SW 1271 (cell line): ENCODE results near the gene S100A5.
A peak's percentile ranks its signal among the peaks of the same experiment; 100 is the strongest.
"Not testable (repeated sequence)": the region's sequence is repeated elsewhere in the genome, so short reads cannot be mapped to it uniquely, and the experiment has no call there.

Experiments
- DNase-seq, 2 experiments: peaks; one replicate each; lab custom pipeline; 2025; lab: John Stamatoyannopoulos, UW

The S100A5 gene

DNA sequence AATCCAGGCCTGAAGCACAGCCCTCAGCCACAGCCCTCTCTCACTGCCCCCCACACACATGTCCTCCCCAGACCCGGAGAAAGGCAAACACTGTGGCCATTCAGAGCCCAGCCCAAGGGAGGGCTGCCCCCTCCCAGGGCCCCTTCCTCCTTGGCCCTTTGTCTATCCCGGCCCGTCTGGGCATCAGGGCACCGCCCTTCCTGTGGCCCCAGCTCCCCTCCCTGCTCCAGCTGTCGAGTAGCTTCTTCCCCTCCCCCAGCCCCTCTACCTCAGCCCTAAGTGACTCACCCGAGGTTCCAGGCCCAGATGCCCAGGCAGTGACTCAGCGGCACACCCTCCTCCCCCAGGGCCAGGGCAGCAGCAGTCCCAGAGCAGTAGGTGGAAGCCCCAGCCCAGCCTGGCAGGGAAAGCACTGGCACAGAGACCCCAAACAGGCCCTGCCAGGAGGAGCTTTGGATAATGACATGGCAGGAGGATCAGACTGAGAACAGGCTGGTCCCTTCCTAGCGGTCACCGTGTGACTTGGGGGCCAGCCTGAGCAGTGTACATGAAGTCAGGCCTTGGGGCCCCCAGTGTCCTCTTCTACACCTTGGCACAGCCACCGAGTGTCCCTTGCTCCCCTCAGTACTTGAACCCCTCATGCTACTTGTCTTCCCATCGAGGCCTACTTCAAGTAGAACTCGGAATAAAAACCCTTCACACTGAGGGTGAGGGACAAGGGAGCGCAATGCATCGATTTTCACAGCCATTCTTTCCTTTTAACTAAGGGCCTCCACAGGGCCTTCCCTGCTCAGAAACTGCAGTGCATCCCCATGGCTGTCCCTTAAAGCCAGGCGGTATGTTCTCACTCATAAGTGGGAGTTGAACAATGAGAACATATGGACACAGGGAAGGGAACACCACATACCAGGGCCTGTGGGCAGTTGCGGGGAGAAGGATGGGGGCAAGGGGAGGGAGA lies 26.0 kb upstream of the S100A5 start:
- DNase-seq, result peak; percentile 84 to 92

DNA sequence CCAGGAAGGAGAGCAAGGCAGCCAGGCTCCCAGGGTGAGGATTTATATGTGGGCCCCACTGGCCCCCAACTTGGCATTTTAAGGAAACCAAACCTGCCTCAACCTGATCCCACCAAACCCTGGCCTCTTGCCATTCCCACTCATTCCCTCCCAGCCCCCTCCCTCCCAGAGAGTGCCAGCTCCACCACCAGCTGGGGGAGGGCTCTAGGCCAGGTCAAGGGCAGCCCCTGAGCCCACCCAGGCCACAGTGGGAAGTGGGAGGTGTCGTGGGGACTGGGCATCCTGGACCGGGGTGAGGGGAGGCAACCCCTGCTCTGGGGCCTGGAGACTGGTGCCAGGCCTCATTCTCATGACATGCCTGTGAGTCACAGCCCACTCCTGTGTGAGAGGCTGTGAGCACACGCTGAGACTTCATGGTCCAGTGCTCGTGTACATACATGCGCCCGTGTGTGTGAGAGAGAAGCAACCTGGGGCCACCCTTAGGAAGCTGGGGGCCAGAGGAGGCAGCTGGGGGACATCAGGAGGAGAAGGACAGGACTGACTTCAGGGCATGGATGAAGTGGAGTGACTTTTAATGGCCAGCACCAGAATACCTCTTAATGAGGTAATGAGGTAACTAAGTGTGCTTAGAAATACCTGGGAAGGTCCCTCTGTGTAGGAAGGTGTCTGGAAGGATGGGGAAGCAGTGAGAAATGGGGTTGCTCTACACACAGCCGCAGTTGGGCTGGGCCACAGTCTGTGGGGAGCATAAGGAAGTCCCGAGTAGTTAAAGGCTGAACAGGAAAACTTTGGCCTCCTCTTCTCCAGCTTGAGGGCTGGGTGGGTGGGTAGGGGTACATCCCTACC lies 25.0 kb upstream of the S100A5 start, which contains the start of gene S100A2:
S100A2 (minus strand) TSS at position 316 of the 846 bp plus-strand sequence. CDS start 1,967 bp downstream, outside the sequence.
- peak; percentile 17 to 43 for DNase-seq

DNA sequence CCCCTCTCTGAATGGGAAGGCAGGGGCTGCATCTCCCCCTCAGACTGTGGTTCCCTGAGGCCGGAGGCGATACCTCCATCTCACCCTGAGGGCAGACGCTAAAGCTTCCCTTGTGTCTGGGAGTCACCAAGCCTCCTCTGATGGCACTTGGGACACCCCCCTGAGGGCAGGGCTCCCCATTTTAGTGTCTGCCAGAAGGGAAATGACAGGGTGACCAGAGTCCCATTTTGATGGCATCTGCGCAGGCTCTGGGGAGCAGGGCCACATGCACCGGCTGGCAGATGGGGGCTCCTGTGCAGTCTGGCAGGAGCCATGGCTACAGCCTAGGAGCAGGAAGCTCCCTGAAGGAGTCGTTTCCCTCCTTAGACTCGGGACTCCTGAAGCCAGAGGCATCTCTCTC lies 23.3 kb upstream of the S100A5 start:
- no peak for DNase-seq

DNA sequence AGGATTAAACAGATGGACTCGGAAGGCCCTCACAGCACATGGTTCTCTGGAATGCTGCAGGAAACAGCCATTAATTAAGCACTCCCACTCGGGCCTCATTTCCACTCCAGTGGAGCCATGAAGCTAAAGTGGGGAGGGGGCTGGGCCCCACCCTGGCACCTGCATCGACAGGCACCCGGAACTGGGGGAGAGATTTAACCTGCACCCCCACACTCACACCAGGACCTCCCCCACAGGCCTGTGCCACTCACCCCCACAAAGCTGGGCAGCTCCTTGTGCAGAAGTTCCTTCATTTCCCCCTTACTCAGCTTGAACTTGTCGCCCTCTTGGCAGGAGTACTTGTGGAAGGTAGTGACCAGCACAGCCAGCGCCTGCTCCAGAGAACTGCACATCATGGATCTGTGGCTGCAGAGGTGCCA lies 22.8 kb upstream of the S100A5 start:
- DNase-seq, result no peak

DNA sequence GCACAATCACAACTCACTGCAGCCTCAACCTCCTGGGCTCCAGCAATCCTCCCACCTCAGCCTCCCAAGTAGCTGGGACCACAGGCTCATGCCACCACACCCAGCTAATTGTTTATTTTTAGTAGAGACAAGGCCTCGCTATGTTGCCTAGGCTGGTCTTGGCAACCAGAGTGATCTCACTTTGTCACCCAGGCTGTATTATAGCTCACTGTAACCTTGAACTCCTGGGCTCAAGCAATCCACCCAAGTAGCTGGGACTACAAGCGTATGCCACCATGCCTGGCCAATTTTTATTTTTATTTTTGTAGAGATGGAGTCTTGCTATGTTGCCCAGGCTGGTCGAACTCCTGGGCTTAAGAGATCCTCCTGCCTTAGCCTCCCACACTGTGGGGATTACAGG lies 21.3 kb upstream of the S100A5 start:
- DNase-seq, result not testable (repeated sequence)

DNA sequence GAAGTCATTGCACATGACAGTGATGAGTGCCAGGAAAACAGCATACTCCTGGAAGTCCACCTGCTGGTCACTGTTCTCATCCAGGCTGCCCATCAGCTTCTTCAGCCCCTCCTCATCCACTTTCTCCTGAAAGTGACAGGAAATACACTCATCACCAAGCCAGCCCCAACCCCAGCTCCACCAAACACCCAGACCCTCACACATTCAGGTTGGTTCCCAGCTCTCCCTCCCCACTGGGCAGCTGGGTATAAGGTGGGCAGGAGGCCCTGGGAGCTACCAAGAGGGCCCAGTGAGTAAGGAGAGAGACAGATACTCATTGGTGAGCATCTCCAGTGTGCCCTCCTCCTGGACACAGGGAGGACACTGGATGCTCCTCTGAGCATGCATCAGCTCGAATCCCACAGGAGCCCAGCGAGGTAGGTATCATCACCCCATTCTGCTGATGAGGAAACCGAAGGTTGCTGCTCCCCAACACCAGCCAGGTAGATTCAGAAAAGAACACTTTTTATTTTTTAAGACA lies 20.8 kb upstream of the S100A5 start:
- DNase-seq, result no peak

DNA sequence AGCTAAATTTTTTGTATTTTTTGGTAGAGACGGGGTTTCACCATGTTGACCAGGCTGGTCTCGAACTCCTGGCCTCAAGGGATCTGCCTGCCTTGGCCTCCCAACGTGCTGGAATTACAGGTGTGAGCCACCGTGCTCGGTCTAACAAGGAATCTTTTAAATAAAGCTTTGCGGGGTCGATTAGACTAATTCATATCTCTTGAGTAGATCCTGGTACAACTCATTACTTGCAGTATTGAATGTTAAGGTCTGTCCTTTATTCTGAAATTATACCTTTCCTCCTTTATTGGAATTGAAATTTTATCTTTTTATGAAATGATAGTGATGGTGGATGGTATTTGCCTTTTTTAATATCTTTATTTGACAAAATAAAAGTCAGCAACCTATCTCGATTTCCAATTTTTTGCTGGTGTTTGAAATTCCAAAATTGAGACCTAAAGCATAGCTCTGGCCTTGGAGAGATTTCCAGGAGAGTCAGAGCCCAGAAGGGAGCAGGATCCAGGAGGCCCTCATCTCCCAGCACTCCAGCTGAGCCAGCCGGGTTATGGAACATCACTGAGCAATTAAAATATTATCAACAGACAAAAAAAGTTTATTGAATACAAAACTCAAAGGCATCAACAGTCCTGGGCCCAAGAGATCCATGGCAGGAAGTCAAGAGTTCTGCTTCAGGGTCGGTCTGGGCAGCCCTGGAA lies 20.2 kb upstream of the S100A5 start:
- DNase-seq, result no peak

DNA sequence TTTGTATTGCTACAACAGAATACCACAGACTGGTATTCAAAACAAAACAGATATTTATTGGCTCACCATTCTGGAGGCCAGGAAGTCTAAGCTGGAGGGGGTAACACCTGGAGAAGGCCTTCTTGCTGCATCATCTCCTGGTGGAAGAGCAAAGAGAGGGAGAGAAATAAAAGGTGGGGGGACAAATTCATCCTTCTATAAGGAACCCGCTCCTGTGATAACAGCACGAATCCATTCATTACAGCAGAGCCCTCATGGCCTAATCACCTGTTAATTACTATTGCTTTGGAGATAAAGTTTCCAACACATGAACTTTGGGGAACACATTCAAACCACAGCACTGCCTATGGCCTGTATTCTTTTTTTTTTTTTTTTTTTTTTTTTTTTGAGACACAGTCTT lies 19.5 kb upstream of the S100A5 start:
- DNase-seq, result no peak

DNA sequence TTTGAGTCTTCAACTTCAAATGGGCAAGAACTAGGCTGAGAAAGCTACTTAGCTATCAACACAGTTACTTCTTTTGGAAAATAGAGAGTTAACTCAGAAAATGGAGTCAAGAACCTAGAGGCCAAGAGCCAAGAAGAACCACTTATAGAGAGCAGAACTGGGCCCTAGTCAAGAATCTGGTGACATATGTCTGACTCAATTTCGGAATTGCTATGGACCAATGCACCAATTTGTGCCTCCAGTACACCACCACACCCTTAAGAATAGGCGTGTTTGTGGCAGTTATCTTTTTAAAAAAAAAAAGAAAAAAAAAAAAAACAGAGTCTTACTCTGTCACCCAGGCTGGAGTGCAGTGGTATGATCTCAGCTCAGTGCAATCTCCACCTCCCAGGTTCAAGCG lies 17.1 kb upstream of the S100A5 start:
- no peak for DNase-seq

DNA sequence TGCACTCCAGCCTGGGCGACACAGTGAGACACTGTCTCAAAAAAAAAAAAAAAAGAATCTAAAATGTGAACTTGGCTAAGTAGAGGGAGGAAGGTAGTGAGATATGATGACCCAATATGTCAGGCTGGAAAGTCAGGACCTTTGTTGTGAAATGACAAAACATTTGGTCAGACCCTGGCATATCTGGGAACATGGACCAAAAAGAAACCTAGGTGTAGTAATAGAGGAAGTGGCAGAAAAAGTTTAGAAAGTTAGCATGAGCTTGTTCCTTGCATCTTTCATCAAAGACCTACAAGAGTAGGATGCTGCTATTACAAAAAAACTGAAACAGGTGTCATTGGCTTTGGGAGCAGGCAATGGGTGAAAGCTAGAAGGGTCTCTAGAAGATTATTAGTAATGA lies 15.6 kb upstream of the S100A5 start:
- no peak for DNase-seq

DNA sequence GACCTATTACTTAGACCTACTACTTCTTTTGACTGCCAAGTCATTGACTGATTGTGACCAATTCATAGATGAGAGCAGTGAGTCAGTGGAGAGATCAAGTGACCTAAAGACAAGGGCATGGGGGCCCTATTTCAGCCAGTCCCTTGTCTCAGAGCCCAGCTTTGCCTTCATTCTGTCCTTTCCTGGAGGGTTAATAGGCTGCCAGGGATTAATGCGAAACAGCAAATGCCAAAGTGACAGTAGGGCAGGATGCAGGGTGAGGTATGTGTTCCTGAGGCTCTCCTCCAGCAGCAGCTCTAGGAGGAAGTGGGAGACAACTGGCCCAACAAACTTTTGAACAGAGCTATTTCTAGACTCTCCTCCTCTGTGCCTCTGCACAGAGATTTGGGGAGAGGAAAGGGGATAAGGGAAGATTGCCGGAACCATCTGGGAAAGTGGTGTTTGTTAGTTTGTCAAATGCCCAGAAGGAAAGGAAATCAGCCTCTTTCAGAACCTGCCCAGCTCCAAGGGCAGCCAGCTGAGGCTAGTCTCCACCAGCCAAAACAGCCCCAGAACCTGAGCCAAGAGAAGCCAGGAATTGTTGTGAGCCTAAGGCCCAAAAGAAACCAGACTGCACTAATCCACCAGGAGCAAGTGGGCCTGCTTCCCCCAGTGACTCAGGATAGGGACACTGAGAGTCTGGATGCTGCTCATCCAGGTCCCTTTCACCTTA lies 13.3 kb upstream of the S100A5 start:
- DNase-seq, result no peak

DNA sequence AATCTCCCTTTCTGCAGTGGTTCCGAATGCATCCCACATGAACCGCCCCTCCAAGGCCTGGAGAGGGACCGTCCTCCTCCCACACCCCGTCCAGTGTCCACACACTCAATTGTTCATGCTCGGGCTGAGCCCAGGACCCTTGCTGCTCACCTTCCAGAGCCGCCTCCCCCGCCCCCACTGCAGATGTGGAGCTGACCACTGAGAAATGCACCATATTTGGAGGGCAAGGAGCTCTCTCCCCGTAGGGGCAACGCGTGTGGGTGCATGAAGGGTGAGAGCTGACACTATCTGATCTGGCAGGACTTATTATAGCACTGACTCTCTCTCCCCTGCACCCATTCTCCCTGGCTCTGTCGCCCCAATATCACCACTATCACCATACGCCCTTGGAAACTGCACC lies 12.4 kb upstream of the S100A5 start:
- DNase-seq, result no peak

DNA sequence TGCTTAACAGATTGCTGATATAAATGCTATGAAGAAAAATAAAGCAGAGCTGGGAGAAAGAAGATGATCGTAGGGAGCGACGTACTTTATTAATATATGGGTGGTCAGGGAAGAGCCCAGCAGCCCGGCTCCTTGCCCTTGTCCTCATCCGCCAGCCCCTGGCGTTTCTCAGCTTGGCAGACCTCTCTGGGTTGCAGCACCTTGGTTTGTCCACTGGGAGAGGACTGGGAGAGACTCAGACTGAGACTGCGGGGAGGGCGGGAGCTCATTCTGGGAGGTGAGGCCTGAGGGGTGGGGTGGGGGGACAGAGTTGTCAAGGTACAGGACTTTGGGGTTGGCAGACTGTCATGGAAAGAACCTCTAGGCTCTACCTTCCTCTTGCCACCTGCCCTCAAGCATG lies 11.6 kb upstream of the S100A5 start:
- no peak for DNase-seq

DNA sequence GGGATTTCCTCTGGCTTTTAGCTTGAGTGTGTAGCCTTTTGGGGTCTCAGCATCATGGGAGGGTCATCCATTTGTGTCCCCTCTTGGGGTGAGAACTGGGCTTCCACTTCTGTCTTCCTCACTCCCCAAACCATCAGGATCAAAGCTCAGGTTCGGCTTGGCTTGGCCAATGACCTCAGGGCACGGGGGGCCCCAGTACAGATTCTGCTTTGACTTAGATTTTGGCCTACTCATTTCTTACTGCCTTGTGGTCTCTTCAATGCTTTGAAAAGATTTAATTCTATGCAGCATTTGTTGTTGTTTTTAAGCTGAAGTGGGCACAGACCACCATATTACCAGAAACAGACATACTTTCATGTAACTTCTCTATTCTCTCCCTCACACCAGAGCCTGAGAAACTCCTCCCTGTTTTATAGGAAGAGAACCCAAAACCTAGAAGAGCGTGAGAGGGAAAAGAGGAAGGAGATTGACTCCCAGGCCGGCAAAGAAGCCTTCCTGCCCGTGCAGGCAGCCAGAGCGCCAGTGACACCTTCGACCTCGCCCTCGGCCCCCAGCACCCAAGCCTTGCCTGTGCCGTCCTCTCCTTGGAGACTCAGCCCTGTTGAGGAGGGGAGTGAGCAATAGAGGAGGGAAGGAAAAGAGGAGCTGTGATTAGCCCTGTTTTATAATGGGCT lies 10.2 kb upstream of the S100A5 start:
- DNase-seq, result no peak

DNA sequence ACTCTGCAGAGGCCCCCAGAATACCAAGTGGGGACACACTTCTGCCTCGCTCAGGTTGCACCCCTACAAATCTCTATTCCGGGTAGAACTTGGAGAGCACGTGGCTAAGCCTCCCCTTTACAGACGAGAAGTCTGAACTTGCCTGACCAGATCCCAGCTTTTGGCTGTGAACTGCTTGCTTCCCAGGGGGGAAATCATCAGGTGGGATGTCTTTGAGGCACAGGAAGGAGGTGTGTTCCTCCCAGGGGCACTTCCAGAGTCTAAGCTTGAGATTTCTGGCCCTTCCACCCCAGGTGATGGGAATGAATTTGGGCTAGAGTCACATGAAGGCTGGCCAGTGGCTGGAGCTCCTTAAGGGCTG lies 9.6 kb upstream of the S100A5 start:
- no peak for DNase-seq

DNA sequence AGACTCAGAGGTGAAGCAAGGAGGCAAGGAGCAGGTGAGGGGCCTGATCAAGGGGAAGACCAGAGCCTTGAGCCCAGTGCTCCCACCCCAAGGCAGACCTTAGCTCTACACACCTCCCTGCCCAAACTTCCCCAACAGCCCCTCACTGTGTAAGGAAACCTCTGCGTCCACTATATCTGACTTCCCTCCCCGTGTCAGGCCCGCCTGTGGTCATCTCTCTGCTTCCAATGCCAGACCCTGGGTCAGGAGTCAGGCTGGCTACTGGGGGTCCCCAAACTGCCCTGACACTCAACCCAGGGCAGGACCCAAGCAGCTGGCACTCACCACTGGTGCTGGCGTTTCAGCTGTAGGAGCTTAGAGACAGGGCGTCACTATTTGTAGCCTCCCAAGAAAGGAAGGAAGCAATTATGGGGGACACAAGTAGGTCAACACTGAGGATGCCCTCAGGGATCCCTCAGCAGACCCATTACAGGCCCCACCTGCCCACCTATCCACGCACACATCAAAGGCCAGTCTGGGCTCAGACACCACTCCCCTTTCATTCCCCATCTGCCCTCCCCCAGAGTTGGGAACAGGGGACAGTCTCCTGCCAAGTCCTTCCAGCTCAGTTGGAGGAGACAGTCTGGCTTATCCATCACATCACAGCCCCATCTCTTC lies 9.1 kb upstream of the S100A5 start:
- no peak for DNase-seq

DNA sequence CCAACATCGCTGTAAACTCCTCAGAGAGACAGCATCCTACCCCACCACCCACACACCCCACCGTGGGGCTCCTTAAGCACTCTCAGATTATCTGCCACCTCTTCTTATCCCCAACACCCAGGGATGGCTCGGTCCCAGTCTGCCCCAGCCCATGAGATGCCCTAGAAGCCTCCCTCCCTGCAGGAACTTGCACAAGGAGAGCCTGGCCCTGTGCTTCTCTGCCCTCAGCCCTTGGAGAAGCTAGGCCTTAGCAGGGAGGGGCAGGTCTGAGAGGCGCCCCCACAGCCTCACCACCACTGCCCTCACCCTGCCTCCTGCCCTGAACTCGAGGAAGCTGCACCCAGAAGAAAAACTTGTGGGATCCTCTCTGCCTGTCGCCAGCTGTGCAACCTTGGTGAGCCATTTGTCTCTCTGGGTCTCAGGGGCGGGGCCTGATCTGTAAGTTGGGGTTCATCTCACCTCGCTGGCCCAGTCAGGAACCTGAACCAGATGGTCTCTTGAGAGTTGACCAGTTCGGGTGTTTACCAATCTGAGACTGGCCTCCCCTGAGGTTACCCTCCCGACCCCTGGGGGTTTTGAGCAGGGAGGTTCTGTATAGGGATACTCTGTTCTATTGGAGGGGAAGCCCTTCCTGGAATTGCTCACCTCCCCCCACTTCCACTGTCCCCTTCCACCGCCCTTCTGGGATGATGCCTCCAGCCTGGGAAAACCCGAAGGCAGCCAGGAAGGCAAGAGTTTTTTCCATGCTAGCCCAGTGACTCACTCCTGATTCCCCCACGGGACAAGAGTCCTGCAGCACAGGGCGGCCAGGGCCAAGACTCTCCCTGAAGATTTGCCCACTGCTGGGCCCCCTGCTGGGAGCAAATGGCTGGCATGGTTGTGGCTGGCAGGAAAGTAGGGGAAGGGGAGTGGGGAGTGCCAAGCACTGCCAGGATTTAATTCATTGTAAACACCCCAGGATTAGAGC lies 8.3 kb upstream of the S100A5 start, which contains the start of gene S100A3:
S100A3 (minus strand) TSS at position 537 of the 967 bp plus-strand sequence. CDS start 773 bp downstream, outside the sequence.
- DNase-seq, result peak; percentile 6 to 42

DNA sequence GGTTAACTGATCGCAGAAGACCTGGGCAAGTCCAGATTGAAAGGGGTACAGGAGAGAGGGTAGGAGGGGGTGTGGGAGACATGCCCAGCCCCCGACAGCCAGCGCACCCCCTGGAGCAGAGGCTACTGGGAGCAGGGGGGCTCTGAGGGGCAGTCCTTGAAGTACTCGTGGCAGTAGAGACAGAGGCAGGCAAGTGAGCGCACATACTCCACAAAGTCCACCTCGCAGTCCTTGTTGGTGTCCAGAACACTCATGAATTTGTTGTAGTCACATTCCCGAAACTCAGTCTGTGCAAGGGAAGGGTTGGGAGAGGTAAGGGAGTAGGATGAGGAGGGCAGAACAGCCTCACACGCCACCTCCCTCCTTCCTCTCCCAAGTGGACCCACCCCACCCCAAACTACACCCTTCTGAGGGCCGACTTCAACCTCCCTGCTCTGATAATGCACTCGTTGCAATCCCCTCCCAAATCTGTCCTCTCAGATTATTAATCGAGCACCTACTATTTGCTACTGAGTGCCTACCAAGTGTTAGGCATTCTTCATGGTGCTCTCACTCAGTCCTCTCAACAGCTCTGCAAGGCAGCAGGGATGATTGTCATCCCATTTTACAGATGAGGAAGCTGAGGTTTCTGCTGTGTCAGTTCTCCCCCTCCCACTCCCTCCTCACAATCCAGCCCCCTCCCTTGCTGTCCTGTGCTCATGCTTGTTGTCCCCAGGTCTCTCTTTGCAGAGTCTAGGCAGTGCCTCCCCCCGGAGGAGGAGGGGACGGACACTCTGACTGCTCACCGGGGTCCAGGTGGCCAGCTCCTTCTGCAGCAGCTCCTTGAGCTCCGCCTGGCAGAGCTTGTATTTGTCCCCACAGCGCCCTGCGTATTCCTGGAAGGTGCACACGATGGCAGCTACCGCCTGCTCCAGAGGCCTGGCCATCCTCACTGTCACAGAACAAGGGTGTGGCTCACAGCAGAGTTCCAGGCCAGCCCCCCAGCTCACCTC lies 7.1 kb upstream of the S100A5 start:
- no peak for DNase-seq
